Liver (tissue), 9 donors: ENCODE measurements around the gene NAV2. TPM values are rescaled to one million over a fixed set of nuclear protein-coding genes. Genes with fewer than 3 reads are reported as not detected.

Experiments
- DNase-seq: peaks from one replicate; pipeline ENCODE4 v3.0.0-alpha.2; 2017; ENCODE audit warnings: low spot score
- H3K27ac ChIP-seq, 2 donors: one replicate each; pipeline ENCODE4 v1.7.0; 2013; ENCODE audit warnings: inconsistent platforms in 2 of 2, low read length in 2 of 2, control low read depth in 1 of 2, low read depth in 1 of 2, mild to moderate bottlenecking in 1 of 2
- H3K27me3 ChIP-seq, 4 donors: one replicate each; pipeline versions ENCODE4 v1.6.1 to v1.7.0; 2013; ENCODE audit warnings: low read length in 3 of 4, inconsistent platforms in 1 of 4, mild to moderate bottlenecking in 1 of 4, moderate library complexity in 1 of 4; ENCODE audit not compliant: control insufficient read depth in 4 of 4, insufficient read depth in 4 of 4
- H3K36me3 ChIP-seq, 4 donors: one replicate each; pipeline versions ENCODE4 v1.6.1 to v1.7.0; 2013; ENCODE audit warnings: low read length in 3 of 4, mild to moderate bottlenecking in 3 of 4, low read depth in 1 of 4, moderate library complexity in 1 of 4; ENCODE audit not compliant: control insufficient read depth in 4 of 4, insufficient read depth in 3 of 4
- H3K4me1 ChIP-seq, 4 donors: one replicate each; pipeline versions ENCODE4 v1.6.1 to v1.7.0; 2013; ENCODE audit warnings: low read length in 3 of 4, mild to moderate bottlenecking in 3 of 4, moderate library complexity in 1 of 4; ENCODE audit not compliant: control insufficient read depth in 4 of 4, insufficient read depth in 4 of 4
- H3K4me3 ChIP-seq, 3 donors: one replicate each; pipeline versions ENCODE4 v1.6.1 to v1.7.0; 2013; ENCODE audit warnings: low read length in 3 of 3, control low read depth in 1 of 3, low read depth in 1 of 3, mild to moderate bottlenecking in 1 of 3
- H3K9ac ChIP-seq, 2 donors: one replicate each; pipeline ENCODE4 v1.7.0; 2013; ENCODE audit warnings: low read length in 2 of 2, mild to moderate bottlenecking in 2 of 2, moderate library complexity in 2 of 2, control low read depth in 1 of 2, low read depth in 1 of 2
- H3K9me3 ChIP-seq, 4 donors: one replicate each; pipeline versions ENCODE4 v1.6.1 to v1.7.0; 2013; ENCODE audit warnings: low read length in 3 of 4; ENCODE audit not compliant: control insufficient read depth in 4 of 4
- EGR1 ChIP-seq, 2 donors: IDR thresholded peaks; 2 replicates each; pipeline ENCODE4 v1.6.1; 2016 to 2018; ENCODE audit warnings: antibody characterized with exemption in 2 of 2, low read depth in 2 of 2
- FOXA1 ChIP-seq: IDR thresholded peaks from 2 replicates; pipeline ENCODE4 v1.6.1; 2016; ENCODE audit warnings: antibody characterized with exemption
- FOXA2 ChIP-seq: IDR thresholded peaks from 2 replicates; pipeline ENCODE4 v1.6.1; 2016; ENCODE audit warnings: antibody characterized with exemption
- GABPA ChIP-seq, 2 donors: IDR thresholded peaks in 1 of 2; conservative IDR thresholded peaks in 1 of 2; 2 replicates each; pipeline ENCODE4 v1.6.1; 2016; ENCODE audit warnings: antibody characterized with exemption in 2 of 2, mild to moderate bottlenecking in 1 of 2, moderate library complexity in 1 of 2
- HNF4G ChIP-seq: IDR thresholded peaks from 2 replicates; pipeline ENCODE4 v1.6.1; 2016; ENCODE audit warnings: antibody characterized with exemption
- JUND ChIP-seq, 2 donors: IDR thresholded peaks; 2 replicates each; pipeline ENCODE4 v1.6.1; 2016; ENCODE audit warnings: antibody characterized with exemption in 2 of 2
- RAD21 ChIP-seq, 2 donors: IDR thresholded peaks; 2 replicates each; pipeline ENCODE4 v1.6.1; 2016; ENCODE audit warnings: antibody characterized with exemption in 2 of 2, mild to moderate bottlenecking in 2 of 2
- RXRA ChIP-seq, 2 donors: IDR thresholded peaks; 2 replicates each; pipeline ENCODE4 v1.6.1; 2017 to 2018; ENCODE audit warnings: antibody characterized with exemption in 2 of 2, mild to moderate bottlenecking in 1 of 2
- SP1 ChIP-seq: IDR thresholded peaks from 2 replicates; pipeline ENCODE4 v1.6.1; 2018; ENCODE audit warnings: antibody characterized with exemption, mild to moderate bottlenecking
- TAF1 ChIP-seq: conservative IDR thresholded peaks from 2 replicates; pipeline ENCODE4 v1.6.1; 2016; ENCODE audit warnings: antibody characterized with exemption, mild to moderate bottlenecking
- YY1 ChIP-seq: IDR thresholded peaks from 2 replicates; pipeline ENCODE4 v1.6.1; 2016; ENCODE audit warnings: antibody characterized with exemption, mild to moderate bottlenecking
- WGBS: extraction: QIAGEN DNeasy Blood & Tissue Kit; methylation state at CpG from one replicate; pipeline ENCODE4 v1.1.7; 2013; 5-methylcytosine and 5-hydroxymethylcytosine counted together
- polyA plus RNA-seq, 2 donors: library from polyadenylated mRNA; stranded (reverse) in 1 of 2; unstranded in 1 of 2; fragments of 200-250 nt in 1 of 2; fragments of >200 nt in 1 of 2; fragmentation: Nextera tagmentation in 1 of 2; extraction: Ambion mirVana in 1 of 2; gene quantifications; one replicate each; pipeline versions ENCODE4 v1.2.1 to v1.2.3, GENCODE V29; 2013 to 2015
- total RNA-seq, 2 donors: library from RNA; depleted of rRNA; stranded (reverse); fragments of >200 nt; gene quantifications; one replicate each; pipeline ENCODE4 v1.2.3, GENCODE V29; 2014
- TF ChIP-seq, protein P1 (sequence below): IDR thresholded peaks from 2 replicates; pipeline ENCODE4 v1.6.1; 2016; ENCODE audit warnings: antibody characterized with exemption
- TF ChIP-seq, protein P2 (sequence below): IDR thresholded peaks from 2 replicates; pipeline ENCODE4 v1.6.1; 2016; ENCODE audit warnings: antibody characterized with exemption, mild to moderate bottlenecking
- TF ChIP-seq, protein P3 (sequence below): fragments of 150-350 bp; IDR thresholded peaks from 2 replicates; pipeline ENCODE4 v1.5.1; 2017; ENCODE audit warnings: improper control_type of control experiment, low read depth, low read length; ENCODE audit not compliant: missing input control
- TF ChIP-seq, protein P4 (sequence below): IDR thresholded peaks from 2 replicates; pipeline ENCODE4 v1.6.1; 2016; ENCODE audit warnings: antibody characterized with exemption
- donor health status: healthy.
- donor health status: healthy.
- donor health status: healthy.
- donor health status: healthy.
- donor health status: healthy.

The NAV2 gene
- total and polyA plus RNA-seq, 4 donors, result 6.3 to 20.5 (median 11.6) TPM

DNA sequence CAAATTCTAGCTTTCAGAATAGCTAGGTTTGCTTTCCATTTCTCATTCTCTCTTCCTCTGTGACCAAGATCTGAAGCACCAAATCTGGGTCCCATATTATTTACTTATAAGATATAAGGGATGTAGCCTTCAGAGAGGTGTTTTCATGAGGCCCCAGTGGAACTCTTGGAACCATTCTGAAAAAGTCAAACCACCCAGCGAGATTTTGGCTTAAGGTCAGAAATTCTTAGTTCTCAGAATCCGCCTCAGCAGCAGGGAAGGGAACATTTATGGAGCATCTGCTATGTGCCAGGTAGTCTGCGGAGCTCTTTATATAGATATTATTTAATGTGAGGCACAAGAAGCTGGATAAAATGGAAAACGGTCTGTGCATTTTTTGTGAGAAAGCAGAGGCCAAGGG, 6.3 kb downstream of the NAV2 start:
- WGBS, result 94% methylated on average over 4 of the region's 4 CpGs
- Histone ChIP-seq H3K27ac (no peak overlapping the region), H3K27me3 (no peaks in the 10 kb centered on the region), H3K36me3 (no peaks in the 10 kb centered on the region), H3K9me3 (no peaks in the 10 kb centered on the region), H3K4me1 (peaks cover 6 to 23% (median 14%) of the 10 kb centered on the region in 4 donors), H3K9ac (no peak overlapping the region), H3K4me3 (no peak overlapping the region)
- no peak for DNase-seq
- no peak for TF ChIP-seq SP1
- TF ChIP-seq, protein P1, sequence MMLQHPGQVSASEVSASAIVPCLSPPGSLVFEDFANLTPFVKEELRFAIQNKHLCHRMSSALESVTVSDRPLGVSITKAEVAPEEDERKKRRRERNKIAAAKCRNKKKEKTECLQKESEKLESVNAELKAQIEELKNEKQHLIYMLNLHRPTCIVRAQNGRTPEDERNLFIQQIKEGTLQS, result no peak
- no peak for TF ChIP-seq EGR1 (IDR thresholded peaks at IDR 0.05; ENCODE audit: low read depth in 2 of 2)
- TF ChIP-seq, protein P2, sequence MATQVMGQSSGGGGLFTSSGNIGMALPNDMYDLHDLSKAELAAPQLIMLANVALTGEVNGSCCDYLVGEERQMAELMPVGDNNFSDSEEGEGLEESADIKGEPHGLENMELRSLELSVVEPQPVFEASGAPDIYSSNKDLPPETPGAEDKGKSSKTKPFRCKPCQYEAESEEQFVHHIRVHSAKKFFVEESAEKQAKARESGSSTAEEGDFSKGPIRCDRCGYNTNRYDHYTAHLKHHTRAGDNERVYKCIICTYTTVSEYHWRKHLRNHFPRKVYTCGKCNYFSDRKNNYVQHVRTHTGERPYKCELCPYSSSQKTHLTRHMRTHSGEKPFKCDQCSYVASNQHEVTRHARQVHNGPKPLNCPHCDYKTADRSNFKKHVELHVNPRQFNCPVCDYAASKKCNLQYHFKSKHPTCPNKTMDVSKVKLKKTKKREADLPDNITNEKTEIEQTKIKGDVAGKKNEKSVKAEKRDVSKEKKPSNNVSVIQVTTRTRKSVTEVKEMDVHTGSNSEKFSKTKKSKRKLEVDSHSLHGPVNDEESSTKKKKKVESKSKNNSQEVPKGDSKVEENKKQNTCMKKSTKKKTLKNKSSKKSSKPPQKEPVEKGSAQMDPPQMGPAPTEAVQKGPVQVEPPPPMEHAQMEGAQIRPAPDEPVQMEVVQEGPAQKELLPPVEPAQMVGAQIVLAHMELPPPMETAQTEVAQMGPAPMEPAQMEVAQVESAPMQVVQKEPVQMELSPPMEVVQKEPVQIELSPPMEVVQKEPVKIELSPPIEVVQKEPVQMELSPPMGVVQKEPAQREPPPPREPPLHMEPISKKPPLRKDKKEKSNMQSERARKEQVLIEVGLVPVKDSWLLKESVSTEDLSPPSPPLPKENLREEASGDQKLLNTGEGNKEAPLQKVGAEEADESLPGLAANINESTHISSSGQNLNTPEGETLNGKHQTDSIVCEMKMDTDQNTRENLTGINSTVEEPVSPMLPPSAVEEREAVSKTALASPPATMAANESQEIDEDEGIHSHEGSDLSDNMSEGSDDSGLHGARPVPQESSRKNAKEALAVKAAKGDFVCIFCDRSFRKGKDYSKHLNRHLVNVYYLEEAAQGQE, result no peak
- no peak for TF ChIP-seq RXRA (IDR thresholded peaks at IDR 0.05)
- no peak for TF ChIP-seq YY1
- TF ChIP-seq, protein P3, sequence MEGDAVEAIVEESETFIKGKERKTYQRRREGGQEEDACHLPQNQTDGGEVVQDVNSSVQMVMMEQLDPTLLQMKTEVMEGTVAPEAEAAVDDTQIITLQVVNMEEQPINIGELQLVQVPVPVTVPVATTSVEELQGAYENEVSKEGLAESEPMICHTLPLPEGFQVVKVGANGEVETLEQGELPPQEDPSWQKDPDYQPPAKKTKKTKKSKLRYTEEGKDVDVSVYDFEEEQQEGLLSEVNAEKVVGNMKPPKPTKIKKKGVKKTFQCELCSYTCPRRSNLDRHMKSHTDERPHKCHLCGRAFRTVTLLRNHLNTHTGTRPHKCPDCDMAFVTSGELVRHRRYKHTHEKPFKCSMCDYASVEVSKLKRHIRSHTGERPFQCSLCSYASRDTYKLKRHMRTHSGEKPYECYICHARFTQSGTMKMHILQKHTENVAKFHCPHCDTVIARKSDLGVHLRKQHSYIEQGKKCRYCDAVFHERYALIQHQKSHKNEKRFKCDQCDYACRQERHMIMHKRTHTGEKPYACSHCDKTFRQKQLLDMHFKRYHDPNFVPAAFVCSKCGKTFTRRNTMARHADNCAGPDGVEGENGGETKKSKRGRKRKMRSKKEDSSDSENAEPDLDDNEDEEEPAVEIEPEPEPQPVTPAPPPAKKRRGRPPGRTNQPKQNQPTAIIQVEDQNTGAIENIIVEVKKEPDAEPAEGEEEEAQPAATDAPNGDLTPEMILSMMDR, result no peak
- no peak for TF ChIP-seq TAF1
- TF ChIP-seq FOXA2, result no peak
- TF ChIP-seq GABPA (IDR thresholded peaks at IDR 0.05 in 1 of 2, conservative IDR thresholded peaks at IDR 0.05 in 1 of 2), result no peak
- TF ChIP-seq, protein P4, sequence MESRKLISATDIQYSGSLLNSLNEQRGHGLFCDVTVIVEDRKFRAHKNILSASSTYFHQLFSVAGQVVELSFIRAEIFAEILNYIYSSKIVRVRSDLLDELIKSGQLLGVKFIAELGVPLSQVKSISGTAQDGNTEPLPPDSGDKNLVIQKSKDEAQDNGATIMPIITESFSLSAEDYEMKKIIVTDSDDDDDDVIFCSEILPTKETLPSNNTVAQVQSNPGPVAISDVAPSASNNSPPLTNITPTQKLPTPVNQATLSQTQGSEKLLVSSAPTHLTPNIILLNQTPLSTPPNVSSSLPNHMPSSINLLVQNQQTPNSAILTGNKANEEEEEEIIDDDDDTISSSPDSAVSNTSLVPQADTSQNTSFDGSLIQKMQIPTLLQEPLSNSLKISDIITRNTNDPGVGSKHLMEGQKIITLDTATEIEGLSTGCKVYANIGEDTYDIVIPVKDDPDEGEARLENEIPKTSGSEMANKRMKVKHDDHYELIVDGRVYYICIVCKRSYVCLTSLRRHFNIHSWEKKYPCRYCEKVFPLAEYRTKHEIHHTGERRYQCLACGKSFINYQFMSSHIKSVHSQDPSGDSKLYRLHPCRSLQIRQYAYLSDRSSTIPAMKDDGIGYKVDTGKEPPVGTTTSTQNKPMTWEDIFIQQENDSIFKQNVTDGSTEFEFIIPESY, result no peak
- no peak for TF ChIP-seq FOXA1
- no peak for TF ChIP-seq RAD21 (IDR thresholded peaks at IDR 0.05)
- TF ChIP-seq JUND (IDR thresholded peaks at IDR 0.05), result no peak

DNA sequence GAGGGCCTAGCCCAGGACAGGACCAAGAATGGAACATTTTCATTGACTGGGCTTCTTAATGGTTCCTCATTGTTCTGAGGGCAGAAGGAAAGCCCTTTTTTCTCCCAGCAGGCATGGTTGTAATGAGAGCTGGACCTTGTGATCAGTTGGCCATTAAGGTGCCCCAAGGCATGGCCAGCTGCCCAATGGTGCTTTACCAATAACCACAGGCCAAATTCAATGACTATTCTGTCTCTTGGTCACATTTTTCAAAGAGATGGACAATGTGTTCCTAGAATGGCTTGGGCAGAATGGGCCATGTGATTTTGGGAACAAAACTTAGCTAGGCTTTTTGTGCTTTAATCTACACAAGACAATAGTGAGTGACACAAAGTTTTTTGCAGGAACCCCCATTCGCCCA, 7.3 kb downstream of the NAV2 start:
- Histone ChIP-seq H3K27me3 (no peaks in the 10 kb centered on the region), H3K27ac (no peak overlapping the region), H3K36me3 (no peaks in the 10 kb centered on the region), H3K4me3 (no peak overlapping the region), H3K9me3 (no peaks in the 10 kb centered on the region), H3K9ac (no peak overlapping the region), H3K4me1 (peaks cover 5 to 14% (median 9%) of the 10 kb centered on the region in 4 donors)
- no peak for TF ChIP-seq RAD21 (IDR thresholded peaks at IDR 0.05)
- no peak for TF ChIP-seq FOXA2
- TF ChIP-seq RXRA (IDR thresholded peaks at IDR 0.05), result no peak
- no peak for TF ChIP-seq HNF4G
- 93% methylated on average over 1 of the region's 1 CpG for WGBS
- no peak for DNase-seq
